Gastroesophageal sphincter (tissue), 4 donors: ENCODE results near the gene NRP1. TPM values are rescaled to one million over a fixed set of nuclear protein-coding genes. Genes with fewer than 3 reads are reported as not detected.

Experiments
- ATAC-seq: fragments of 150-250 bp; one replicate; pipeline ENCODE4 v1.9.1; 2016; ENCODE audit warnings: mild to moderate bottlenecking, moderate library complexity
- H3K27ac ChIP-seq, 4 donors: fragments of 200-600 bp; sonication (generic) in 3 of 4; 1 replicate in 3 of 4; 2 replicates in 1 of 4; pipeline ENCODE4 v1.5.1; 2016 to 2019
- H3K27me3 ChIP-seq: fragments of 200-600 bp; sonication (generic); one replicate; pipeline ENCODE4 v1.5.1; 2019
- H3K36me3 ChIP-seq, 2 donors: fragments of 200-600 bp; sonication (generic); one replicate each; pipeline ENCODE4 v1.5.1; 2019; ENCODE audit warnings: control low read depth in 1 of 2
- H3K4me1 ChIP-seq, 3 donors: fragments of 200-600 bp; sonication (generic); 1 replicate in 2 of 3; 2 replicates in 1 of 3; pipeline ENCODE4 v1.5.1; 2016 to 2019; ENCODE audit warnings: control low read depth in 2 of 3
- H3K4me3 ChIP-seq, 2 donors: fragments of 200-600 bp; sonication (generic); one replicate each; pipeline ENCODE4 v1.5.1; 2019; ENCODE audit warnings: mild to moderate bottlenecking in 1 of 2, moderate library complexity in 1 of 2
- H3K9me3 ChIP-seq, 3 donors: fragments of 200-600 bp; sonication (generic); one replicate each; pipeline ENCODE4 v1.5.1; 2017 to 2019; ENCODE audit warnings: control low read depth in 2 of 3
- CTCF ChIP-seq, 4 experiments: fragments of 200-600 bp in 2 of 4; fragments of 450-650 bp in 2 of 4; sonication (generic) in 1 of 4; IDR thresholded peaks; one replicate each; pipeline ENCODE4 v1.5.1; 2017 to 2019; ENCODE audit warnings: antibody characterized with exemption in 4 of 4, mild to moderate bottlenecking in 2 of 4, moderate library complexity in 2 of 4
- EP300 ChIP-seq: sonication (generic); formaldehyde crosslinking; IDR thresholded peaks from one replicate; pipeline ENCODE4 v1.6.1; 2017; ENCODE audit warnings: antibody characterized with exemption, mild to moderate bottlenecking
- POLR2A ChIP-seq, 2 donors: fragments of 450-650 bp; IDR thresholded peaks; one replicate each; pipeline ENCODE4 v1.6.1; 2017; ENCODE audit warnings: antibody characterized with exemption in 2 of 2, mild to moderate bottlenecking in 2 of 2, moderate library complexity in 1 of 2
- POLR2AphosphoS5 ChIP-seq: sonication (generic); formaldehyde crosslinking; IDR thresholded peaks from one replicate; pipeline ENCODE4 v1.6.1; 2017; ENCODE audit warnings: antibody characterized with exemption
- WGBS, 2 donors: methylation state at CpG; one replicate each; pipeline ENCODE4 v1.1.5; 2018; ENCODE audit warnings: low coverage in 1 of 2; 5-methylcytosine and 5-hydroxymethylcytosine counted together
- total RNA-seq, 4 donors: library from RNA; depleted of rRNA; stranded (reverse); fragments of >200 nt; gene quantifications; one replicate each; pipeline ENCODE4 v1.1.0, GENCODE V29; 2016

Gene NRP1
- total RNA-seq, 4 donors from 2014 or later = 43.4 to 95.4 (median 52.7) TPM

DNA sequence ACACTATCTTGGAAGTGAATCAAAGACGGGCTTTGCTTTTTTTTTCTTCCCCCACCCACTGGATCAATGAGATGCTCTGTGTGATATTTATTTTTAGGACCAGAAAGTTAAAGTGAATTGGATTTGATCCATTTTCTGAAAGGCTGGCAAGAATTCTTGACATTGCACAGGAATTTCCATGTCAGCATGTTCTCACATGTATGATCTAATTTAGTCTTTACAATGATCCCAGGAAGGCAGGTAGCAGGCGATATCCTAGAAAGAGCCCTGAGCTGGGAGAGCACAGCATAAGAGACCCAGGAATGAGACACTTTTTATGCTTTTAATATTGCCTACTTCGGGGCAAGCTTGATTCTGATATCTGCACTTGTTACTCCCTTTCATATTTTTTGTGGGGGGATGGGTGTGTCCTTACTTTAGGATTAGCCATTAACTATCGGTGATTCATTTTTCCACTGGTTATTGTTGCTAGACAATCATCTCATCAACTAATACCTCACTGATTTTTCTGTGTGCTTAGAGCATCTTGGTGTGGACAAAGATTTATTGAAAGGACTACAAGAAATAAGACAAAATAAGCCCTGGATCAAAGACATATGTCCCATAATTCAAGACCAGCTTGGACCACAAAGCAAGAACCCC, 58.1 kb downstream of the NRP1 start:
- H3K4me1 ChIP-seq = peaks cover 26 to 83% (median 31%) of the 10 kb centered on the region in 3 donors

DNA sequence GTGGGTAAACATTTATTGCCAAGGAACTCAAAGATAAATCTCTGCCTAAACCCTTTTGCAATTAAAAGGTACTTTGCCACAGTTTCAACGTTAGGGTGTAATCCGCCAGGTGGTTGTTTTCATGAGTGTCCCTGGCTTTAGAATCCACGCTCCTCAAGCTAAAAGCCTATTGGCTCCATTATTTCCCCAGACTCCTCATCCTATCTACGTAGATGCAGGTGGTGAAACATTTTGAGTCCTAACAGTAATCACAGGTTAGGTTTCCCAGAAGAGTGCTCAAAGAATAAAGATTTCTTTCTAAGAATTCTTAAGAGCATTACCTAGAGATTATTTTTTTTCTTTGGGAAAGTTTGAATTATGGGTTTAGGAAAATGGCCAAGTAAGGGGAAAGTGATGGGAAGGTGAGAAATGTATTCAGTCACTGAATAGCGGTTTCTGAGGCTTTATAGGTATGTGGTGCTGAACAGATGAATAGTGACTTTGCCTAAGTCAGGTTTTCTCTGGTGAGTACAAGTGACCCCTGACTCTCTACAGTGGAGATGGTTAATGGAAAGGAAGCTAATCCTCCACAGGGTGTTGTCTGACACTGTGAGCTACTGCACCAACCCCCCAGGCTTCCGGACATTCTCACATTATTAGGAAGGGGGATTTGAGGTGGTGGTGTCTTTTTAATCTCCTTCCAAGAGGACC, 60.2 kb downstream of the NRP1 start:
- ATAC-seq = no peak
- peaks cover 0 to 9% of the 10 kb centered on the region in 2 donors for H3K36me3 ChIP-seq
- H3K27ac ChIP-seq = peak overlapping the region; percentile 84 to 92 (median 88)
- peak overlapping the region in 1 of 2 donors; percentile 48 for H3K4me3 ChIP-seq
- peaks cover 23 to 75% (median 31%) of the 10 kb centered on the region in 3 donors for H3K4me1 ChIP-seq
- no peaks in the 10 kb centered on the region for H3K9me3 ChIP-seq
- no peaks in the 10 kb centered on the region for H3K27me3 ChIP-seq
- TF ChIP-seq POLR2AphosphoS5 (no peak), EP300 (no peak), CTCF (IDR thresholded peaks at IDR 0.05) (peak in 1 of 4 experiments; percentile 22), POLR2A (IDR thresholded peaks at IDR 0.05) (no peak)
- WGBS, 2 donors = 43 to 58% methylated on average over 1 to 5 of the region's 6 CpGs

More for the DNA sequence above, 58.1 kb downstream of the NRP1 start:
- no peak overlapping the region for H3K4me3 ChIP-seq
- H3K27me3 ChIP-seq = no peaks in the 10 kb centered on the region
- H3K36me3 ChIP-seq = no peaks in the 10 kb centered on the region
- no peaks in the 10 kb centered on the region for H3K9me3 ChIP-seq
- peak overlapping the region; percentile 44 to 72 (median 62) for H3K27ac ChIP-seq
- no peak for ATAC-seq
- WGBS, 2 donors = 61 to 81% methylated on average over 4 of the region's 4 CpGs
- no peak for TF ChIP-seq EP300
- TF ChIP-seq POLR2A (IDR thresholded peaks at IDR 0.05) = no peak
- no peak for TF ChIP-seq POLR2AphosphoS5
- no peak for TF ChIP-seq CTCF (IDR thresholded peaks at IDR 0.05)

- Histone ChIP-seq H3K36me3 (peaks cover 0 to 10% of the 10 kb centered on the region in 2 donors), H3K4me3 (peak overlapping the region; percentile 48 to 55), H3K27me3 (no peaks in the 10 kb centered on the region), H3K9me3 (no peaks in the 10 kb centered on the region), H3K27ac (peak overlapping the region; percentile 84 to 92 (median 88)), H3K4me1 (peaks cover 23 to 67% (median 31%) of the 10 kb centered on the region in 3 donors)
- TF ChIP-seq CTCF (IDR thresholded peaks at IDR 0.05) = peak in 2 of 4 experiments; percentile 23 to 33
- peak; percentile 97 for TF ChIP-seq POLR2AphosphoS5
- TF ChIP-seq POLR2A (IDR thresholded peaks at IDR 0.05) = no peak
- no peak for TF ChIP-seq EP300
- peak; percentile 93 for ATAC-seq
- 0 to 19% methylated on average over 3 to 4 of the region's 19 CpGs for WGBS, 2 donors
Observed at GRCh38 chr10:33273295-33274002, 61.0 kb downstream of the NRP1 start.

DNA sequence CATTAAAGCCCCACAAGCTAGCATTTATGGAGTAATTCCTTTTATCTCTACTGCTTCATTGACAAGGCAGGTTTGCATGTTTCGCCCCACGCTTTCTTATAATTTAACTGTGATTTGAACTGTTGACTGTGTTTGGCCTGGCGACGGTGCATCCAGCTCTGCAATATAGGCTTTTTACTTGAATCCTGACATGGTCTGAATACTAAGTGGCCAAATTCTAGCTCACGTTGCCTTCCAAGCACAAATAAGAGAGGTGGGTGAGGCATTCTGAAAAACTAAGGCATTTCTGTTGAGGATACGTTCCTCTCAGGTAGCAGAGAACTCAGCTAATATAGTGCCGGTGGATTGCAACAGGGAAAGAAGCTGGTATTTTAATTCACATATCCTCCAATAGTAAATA, 61.8 kb downstream of the NRP1 start:
- Histone ChIP-seq H3K36me3 (peaks cover 0 to 10% of the 10 kb centered on the region in 2 donors), H3K27me3 (no peaks in the 10 kb centered on the region), H3K4me1 (peaks cover 19 to 60% (median 27%) of the 10 kb centered on the region in 3 donors), H3K9me3 (no peaks in the 10 kb centered on the region), H3K4me3 (peak overlapping the region; percentile 48 to 55), H3K27ac (peak overlapping the region; percentile 84 to 92 (median 88))
- WGBS, 2 donors = 38 to 42% methylated on average over 6 to 7 of the region's 7 CpGs
- no peak for ATAC-seq
- no peak for TF ChIP-seq CTCF (IDR thresholded peaks at IDR 0.05)
- TF ChIP-seq POLR2AphosphoS5 = no peak
- no peak for TF ChIP-seq EP300
- no peak for TF ChIP-seq POLR2A (IDR thresholded peaks at IDR 0.05)
